HepG2 (cell line): ENCODE results near the gene SMURF1. TPM values are rescaled to one million over a fixed set of nuclear protein-coding genes. Genes with fewer than 3 reads are reported as not detected.

Experiments
- AHR ChIP-seq: IDR thresholded peaks from 2 replicates; pipeline ENCODE4 v1.6.1; 2018; ENCODE audit warnings: missing genetic modification reagents, missing compliant biosample characterization
- ERF ChIP-seq: IDR thresholded peaks from 2 replicates; pipeline ENCODE4 v1.6.1; 2018; ENCODE audit warnings: missing biosample characterization, missing genetic modification reagents
- FOXM1 ChIP-seq: sonication (generic); formaldehyde crosslinking; IDR thresholded peaks from 2 replicates; pipeline ENCODE4 v1.5.0; 2020; ENCODE audit warnings: missing genetic modification reagents
- FOXP1 ChIP-seq, 2 experiments: fragments of 450-650 bp in 1 of 2; IDR thresholded peaks; 2 replicates each; pipeline ENCODE4 v1.6.1; 2017 to 2018; ENCODE audit warnings: antibody characterized with exemption in 1 of 2
- HIC2 ChIP-seq: sonication (generic); formaldehyde crosslinking; IDR thresholded peaks from 2 replicates; pipeline ENCODE4 v1.9.0; 2022; ENCODE audit warnings: low read depth, missing genetic modification reagents
- KLF6 ChIP-seq: IDR thresholded peaks from 2 replicates; pipeline ENCODE4 v1.8.0; 2016; ENCODE audit warnings: missing biosample characterization, missing genetic modification reagents
- MAFG ChIP-seq: sonication (generic); formaldehyde crosslinking; IDR thresholded peaks from 2 replicates; pipeline ENCODE4 v1.5.1; 2020; ENCODE audit warnings: mild to moderate bottlenecking, missing genetic modification reagents
- MXI1 ChIP-seq: IDR thresholded peaks from 3 replicates; pipeline ENCODE4 v1.6.1; 2012; ENCODE audit warnings: low read depth, low read length, inconsistent platforms, borderline replicate concordance
- PREB ChIP-seq: sonication (generic); formaldehyde crosslinking; IDR thresholded peaks from 2 replicates; pipeline ENCODE4 v1.4.0; 2020; ENCODE audit warnings: missing genetic modification reagents
- SNAI1 ChIP-seq: sonication (generic); formaldehyde crosslinking; IDR thresholded peaks from 2 replicates; pipeline ENCODE4 v1.5.0; 2020; ENCODE audit warnings: mild to moderate bottlenecking, missing genetic modification reagents, borderline replicate concordance
- SNAPC2 ChIP-seq: sonication (generic); formaldehyde crosslinking; IDR thresholded peaks from 2 replicates; pipeline ENCODE4 v1.8.1; 2022; ENCODE audit warnings: mild to moderate bottlenecking, missing genetic modification reagents
- ZMAT3 ChIP-seq: sonication (generic); formaldehyde crosslinking; conservative IDR thresholded peaks from 2 replicates; pipeline ENCODE4 v1.7.0; 2021; ENCODE audit warnings: missing genetic modification reagents
- ZNF264 ChIP-seq: sonication (generic); formaldehyde crosslinking; IDR thresholded peaks from 2 replicates; pipeline ENCODE4 v1.4.0; 2020; ENCODE audit warnings: missing genetic modification reagents
- ZNF549 ChIP-seq: sonication (generic); formaldehyde crosslinking; IDR thresholded peaks from 2 replicates; pipeline ENCODE4 v1.5.0; 2020; ENCODE audit warnings: missing genetic modification reagents
- ZNF557 ChIP-seq: sonication (generic); formaldehyde crosslinking; IDR thresholded peaks from 2 replicates; pipeline ENCODE4 v1.4.0; 2020; ENCODE audit warnings: missing genetic modification reagents
- polyA plus RNA-seq, 8 experiments: library from polyadenylated mRNA; depleted of rRNA in 3 of 8; stranded (reverse) in 7 of 8; unstranded in 1 of 8; fragments of >200 nt; fragmentation: Illumina TruSeq in 4 of 8; extraction: Trizol in 4 of 8; gene quantifications; 2 replicates each; pipeline versions ENCODE4 v1.2.1 to v1.2.3, GENCODE V29; 2011 to 2016; ENCODE audit warnings: low read depth in 4 of 8, missing spikeins in 1 of 8, mixed read lengths in 1 of 8; ENCODE audit not compliant: insufficient read depth in 1 of 8
- total RNA-seq, 5 experiments: library from RNA; depleted of rRNA; stranded (reverse); fragments of >200 nt; fragmentation: Illumina TruSeq; extraction: Trizol; gene quantifications; 2 replicates each; pipeline ENCODE4 v1.2.3, GENCODE V29; 2016; ENCODE audit warnings: low read depth in 1 of 5
- TF ChIP-seq, protein P1 (sequence below): IDR thresholded peaks from 2 replicates; pipeline ENCODE4 v1.6.1; 2016
- TF ChIP-seq, protein P2 (sequence below): sonication (generic); formaldehyde crosslinking; IDR thresholded peaks from 2 replicates; pipeline ENCODE4 v1.8.1; 2023; ENCODE audit warnings: mild to moderate bottlenecking, missing genetic modification reagents, borderline replicate concordance
- TF ChIP-seq, protein P3 (sequence below): sonication (generic); formaldehyde crosslinking; IDR thresholded peaks from 2 replicates; pipeline ENCODE4 v1.4.0; 2020; ENCODE audit warnings: missing genetic modification reagents, borderline replicate concordance

The SMURF1 gene
- total and polyA plus RNA-seq, 2 of the 13 experiments (the other 11 are each of a cell fraction or from before 2014, with no cell fraction given) = 8.3 to 11.1 TPM

DNA sequence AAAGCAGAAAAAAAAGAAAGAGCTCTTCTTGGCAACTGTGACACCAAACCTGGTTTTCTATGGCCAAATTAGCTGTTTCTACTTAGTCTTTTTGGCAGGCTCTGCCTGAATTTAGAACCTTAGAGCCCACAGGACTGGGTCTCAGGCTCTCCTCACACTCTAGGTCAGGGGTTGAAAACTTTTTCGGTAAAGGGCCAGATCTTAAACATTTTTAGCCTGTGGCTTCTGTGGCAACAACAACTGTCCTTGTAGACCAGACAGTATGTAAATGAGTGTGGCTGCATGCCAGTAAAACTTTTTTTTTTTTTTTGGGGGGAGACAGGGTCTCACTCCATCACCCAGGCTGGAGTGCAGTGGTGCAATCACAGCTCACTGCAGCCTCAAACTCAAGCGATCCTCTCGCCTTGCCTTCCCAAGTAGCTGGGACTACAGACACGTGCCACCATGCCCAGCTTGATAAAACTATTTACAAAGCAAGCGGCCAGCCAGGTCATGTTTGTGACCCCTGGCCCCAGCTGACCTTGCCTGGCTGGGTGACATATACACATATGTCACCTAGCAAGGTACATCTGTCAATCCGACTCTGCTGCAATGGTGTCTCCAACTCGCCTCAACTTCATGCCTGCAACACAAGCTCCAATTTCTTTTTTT, 46.6 kb upstream of the SMURF1 start (continued):
- TF ChIP-seq, protein P1, sequence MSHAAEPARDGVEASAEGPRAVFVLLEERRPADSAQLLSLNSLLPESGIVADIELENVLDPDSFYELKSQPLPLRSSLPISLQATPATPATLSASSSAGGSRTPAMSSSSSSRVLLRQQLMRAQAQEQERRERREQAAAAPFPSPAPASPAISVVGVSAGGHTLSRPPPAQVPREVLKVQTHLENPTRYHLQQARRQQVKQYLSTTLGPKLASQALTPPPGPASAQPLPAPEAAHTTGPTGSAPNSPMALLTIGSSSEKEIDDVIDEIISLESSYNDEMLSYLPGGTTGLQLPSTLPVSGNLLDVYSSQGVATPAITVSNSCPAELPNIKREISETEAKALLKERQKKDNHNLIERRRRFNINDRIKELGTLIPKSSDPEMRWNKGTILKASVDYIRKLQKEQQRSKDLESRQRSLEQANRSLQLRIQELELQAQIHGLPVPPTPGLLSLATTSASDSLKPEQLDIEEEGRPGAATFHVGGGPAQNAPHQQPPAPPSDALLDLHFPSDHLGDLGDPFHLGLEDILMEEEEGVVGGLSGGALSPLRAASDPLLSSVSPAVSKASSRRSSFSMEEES = peak; percentile 61; the same call in 1 of the 2 replicates
- peak; percentile 64; the same call in 1 of the 2 replicates for TF ChIP-seq ZMAT3 (CRISPR knock-in tag)
- TF ChIP-seq PREB (CRISPR knock-in tag) = no peak
- peak; percentile 61; the same call in 1 of the 2 replicates for TF ChIP-seq ZNF264 (CRISPR knock-in tag)
- TF ChIP-seq, protein P2, sequence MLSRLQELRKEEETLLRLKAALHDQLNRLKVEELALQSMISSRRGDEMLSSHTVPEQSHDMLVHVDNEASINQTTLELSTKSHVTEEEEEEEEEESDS (CRISPR knock-in tag) = no peak
- TF ChIP-seq HIC2 (CRISPR knock-in tag) = peak; percentile 81; the same call in 1 of the 2 replicates
- no peak for TF ChIP-seq ZNF557 (CRISPR knock-in tag)
- no peak for TF ChIP-seq SNAI1
- no peak for TF ChIP-seq FOXM1 (CRISPR knock-in tag)
- TF ChIP-seq MAFG (CRISPR knock-in tag) = no peak
- no peak for TF ChIP-seq FOXP1 (IDR thresholded peaks at IDR 0.05)
- peak; percentile 92 for TF ChIP-seq FOXP1 (CRISPR knock-in tag; IDR thresholded peaks at IDR 0.05)
- TF ChIP-seq AHR (CRISPR knock-in tag) = peak; percentile 48; the same call in 1 of the 2 replicates
- 0 out of 2 replicates have a peak, but pooled peaks have one; percentile 63 for TF ChIP-seq SNAPC2 (CRISPR knock-in tag)
- TF ChIP-seq ERF = peak; percentile 56; the same call in 1 of the 2 replicates
- TF ChIP-seq ZNF549 (CRISPR knock-in tag) = no peak
- peak; percentile 72; the same call in 1 of the 3 replicates for TF ChIP-seq MXI1
- peak; percentile 70; the same call in 1 of the 2 replicates for TF ChIP-seq KLF6 (CRISPR knock-in tag)
- TF ChIP-seq, protein P3, sequence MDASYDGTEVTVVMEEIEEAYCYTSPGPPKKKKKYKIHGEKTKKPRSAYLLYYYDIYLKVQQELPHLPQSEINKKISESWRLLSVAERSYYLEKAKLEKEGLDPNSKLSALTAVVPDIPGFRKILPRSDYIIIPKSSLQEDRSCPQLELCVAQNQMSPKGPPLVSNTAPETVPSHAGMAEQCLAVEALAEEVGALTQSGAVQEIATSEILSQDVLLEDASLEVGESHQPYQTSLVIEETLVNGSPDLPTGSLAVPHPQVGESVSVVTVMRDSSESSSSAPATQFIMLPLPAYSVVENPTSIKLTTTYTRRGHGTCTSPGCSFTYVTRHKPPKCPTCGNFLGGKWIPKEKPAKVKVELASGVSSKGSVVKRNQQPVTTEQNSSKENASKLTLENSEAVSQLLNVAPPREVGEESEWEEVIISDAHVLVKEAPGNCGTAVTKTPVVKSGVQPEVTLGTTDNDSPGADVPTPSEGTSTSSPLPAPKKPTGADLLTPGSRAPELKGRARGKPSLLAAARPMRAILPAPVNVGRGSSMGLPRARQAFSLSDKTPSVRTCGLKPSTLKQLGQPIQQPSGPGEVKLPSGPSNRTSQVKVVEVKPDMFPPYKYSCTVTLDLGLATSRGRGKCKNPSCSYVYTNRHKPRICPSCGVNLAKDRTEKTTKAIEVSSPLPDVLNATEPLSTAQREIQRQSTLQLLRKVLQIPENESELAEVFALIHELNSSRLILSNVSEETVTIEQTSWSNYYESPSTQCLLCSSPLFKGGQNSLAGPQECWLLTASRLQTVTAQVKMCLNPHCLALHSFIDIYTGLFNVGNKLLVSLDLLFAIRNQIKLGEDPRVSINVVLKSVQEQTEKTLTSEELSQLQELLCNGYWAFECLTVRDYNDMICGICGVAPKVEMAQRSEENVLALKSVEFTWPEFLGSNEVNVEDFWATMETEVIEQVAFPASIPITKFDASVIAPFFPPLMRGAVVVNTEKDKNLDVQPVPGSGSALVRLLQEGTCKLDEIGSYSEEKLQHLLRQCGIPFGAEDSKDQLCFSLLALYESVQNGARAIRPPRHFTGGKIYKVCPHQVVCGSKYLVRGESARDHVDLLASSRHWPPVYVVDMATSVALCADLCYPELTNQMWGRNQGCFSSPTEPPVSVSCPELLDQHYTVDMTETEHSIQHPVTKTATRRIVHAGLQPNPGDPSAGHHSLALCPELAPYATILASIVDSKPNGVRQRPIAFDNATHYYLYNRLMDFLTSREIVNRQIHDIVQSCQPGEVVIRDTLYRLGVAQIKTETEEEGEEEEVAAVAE (CRISPR knock-in tag) = no peak
